Colonic mucosa (tissue), 4 donors: ENCODE data around the gene NPTX2. TPM values are rescaled to one million over a fixed set of nuclear protein-coding genes. Genes with fewer than 3 reads are reported as not detected.

Experiments
- DNase-seq: peaks from one replicate; pipeline ENCODE4 v3.0.0-alpha.2; 2020
- H3K27ac ChIP-seq: fragments of 200-600 bp; one replicate; pipeline ENCODE4 v1.8.0; 2021
- H3K27me3 ChIP-seq: fragments of 200-600 bp; one replicate; pipeline ENCODE4 v1.8.0; 2021
- H3K36me3 ChIP-seq: fragments of 200-600 bp; one replicate; pipeline ENCODE4 v1.8.0; 2021
- H3K4me1 ChIP-seq: fragments of 200-600 bp; one replicate; pipeline ENCODE4 v1.8.0; 2021; ENCODE audit warnings: mild to moderate bottlenecking
- H3K4me3 ChIP-seq: fragments of 200-600 bp; one replicate; pipeline ENCODE4 v1.8.0; 2021
- H3K9ac ChIP-seq, 2 donors: one replicate each; pipeline ENCODE4 v1.7.0; 2013; ENCODE audit warnings: control low read depth in 2 of 2, low read depth in 2 of 2, low read length in 2 of 2
- H3K9me3 ChIP-seq: fragments of 200-600 bp; one replicate; pipeline ENCODE4 v1.8.0; 2021
- intact Hi-C: fragments of 100-400 bp; cut with DNase I; formaldehyde crosslinking; loops from one replicate; pipeline ENCODE4 v1.14.1; 2022
- total RNA-seq, 2 donors: library from RNA; stranded (reverse); fragmentation: NEBNext Ultra II Directional in 1 of 2; extraction: Animal tissue kit (Norgen Biotek cat#: 25700) in 1 of 2; gene quantifications; one replicate each; pipeline ENCODE4 v1.2.1, GENCODE V29; 2021
- TF ChIP-seq, protein P1 (sequence below): fragments of 200-600 bp; IDR thresholded peaks from one replicate; pipeline ENCODE4 v1.8.0; 2022; ENCODE audit warnings: antibody characterized with exemption, mild to moderate bottlenecking
- donor health status: healthy.
- donor health status: DM: no; HTN: no; CAD: no.
- donor health status: DM: no; HTN: no; CAD: no.

NPTX2 gene
- total RNA-seq, 2 donors from 2014 or later, result 0.89 to 1.6 TPM

DNA sequence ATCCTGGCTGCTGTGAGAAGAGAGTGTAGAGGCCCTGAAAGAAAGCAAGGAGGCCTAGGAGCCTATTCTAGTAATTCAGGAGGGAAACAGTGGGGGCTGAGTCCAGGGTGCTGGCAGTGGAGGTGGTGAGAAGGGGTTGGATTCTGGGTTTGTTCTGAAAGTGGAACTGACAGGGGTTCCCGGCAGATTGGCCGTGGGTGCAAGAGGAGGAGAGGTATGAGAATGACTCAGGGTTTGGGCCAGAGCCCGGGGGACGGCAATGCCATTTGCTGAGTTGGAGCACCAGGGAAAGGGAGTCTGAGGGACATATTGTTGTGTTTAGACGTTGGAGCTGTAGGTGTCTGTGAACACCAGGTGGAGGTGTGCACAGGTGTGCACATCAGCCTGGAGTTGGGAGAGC lies 38.5 kb downstream of the NPTX2 start:
- no peaks in the 10 kb centered on the region for H3K36me3 ChIP-seq
- H3K4me1 ChIP-seq, result no peaks in the 10 kb centered on the region
- no peak overlapping the region for H3K9ac ChIP-seq
- H3K27me3 ChIP-seq, result no peaks in the 10 kb centered on the region
- H3K4me3 ChIP-seq, result no peak overlapping the region
- no peak for DNase-seq
- no peaks in the 10 kb centered on the region for H3K9me3 ChIP-seq
- no peak overlapping the region for H3K27ac ChIP-seq
- TF ChIP-seq, protein P1, sequence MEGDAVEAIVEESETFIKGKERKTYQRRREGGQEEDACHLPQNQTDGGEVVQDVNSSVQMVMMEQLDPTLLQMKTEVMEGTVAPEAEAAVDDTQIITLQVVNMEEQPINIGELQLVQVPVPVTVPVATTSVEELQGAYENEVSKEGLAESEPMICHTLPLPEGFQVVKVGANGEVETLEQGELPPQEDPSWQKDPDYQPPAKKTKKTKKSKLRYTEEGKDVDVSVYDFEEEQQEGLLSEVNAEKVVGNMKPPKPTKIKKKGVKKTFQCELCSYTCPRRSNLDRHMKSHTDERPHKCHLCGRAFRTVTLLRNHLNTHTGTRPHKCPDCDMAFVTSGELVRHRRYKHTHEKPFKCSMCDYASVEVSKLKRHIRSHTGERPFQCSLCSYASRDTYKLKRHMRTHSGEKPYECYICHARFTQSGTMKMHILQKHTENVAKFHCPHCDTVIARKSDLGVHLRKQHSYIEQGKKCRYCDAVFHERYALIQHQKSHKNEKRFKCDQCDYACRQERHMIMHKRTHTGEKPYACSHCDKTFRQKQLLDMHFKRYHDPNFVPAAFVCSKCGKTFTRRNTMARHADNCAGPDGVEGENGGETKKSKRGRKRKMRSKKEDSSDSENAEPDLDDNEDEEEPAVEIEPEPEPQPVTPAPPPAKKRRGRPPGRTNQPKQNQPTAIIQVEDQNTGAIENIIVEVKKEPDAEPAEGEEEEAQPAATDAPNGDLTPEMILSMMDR, result no peak
- intact Hi-C loops, result no loop called here

DNA sequence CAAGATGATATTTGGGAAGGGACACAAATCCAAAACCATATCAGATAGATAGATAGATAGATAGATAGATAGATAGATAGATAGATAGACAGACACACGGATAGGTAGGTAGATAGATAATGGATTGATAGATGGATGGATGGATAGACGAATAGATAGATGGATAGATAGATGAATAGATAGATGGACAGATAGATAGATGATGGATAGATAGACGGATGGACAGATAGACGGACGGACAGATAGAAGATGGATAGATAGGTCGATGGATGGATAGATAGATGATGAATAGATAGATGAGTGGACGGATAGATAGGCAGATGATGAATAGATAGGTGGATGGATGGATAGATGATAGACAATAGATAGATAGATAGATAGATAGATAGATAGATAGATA lies 39.8 kb downstream of the NPTX2 start:
- H3K36me3 ChIP-seq, result no peaks in the 10 kb centered on the region
- H3K4me3 ChIP-seq, result no peak overlapping the region
- no peak for DNase-seq
- no peak overlapping the region for H3K9ac ChIP-seq
- no peaks in the 10 kb centered on the region for H3K4me1 ChIP-seq
- no peaks in the 10 kb centered on the region for H3K27me3 ChIP-seq
- no peaks in the 10 kb centered on the region for H3K9me3 ChIP-seq
- TF ChIP-seq, protein P1, result no peak
- intact Hi-C loops, result no loop called here
- no peak overlapping the region for H3K27ac ChIP-seq

DNA sequence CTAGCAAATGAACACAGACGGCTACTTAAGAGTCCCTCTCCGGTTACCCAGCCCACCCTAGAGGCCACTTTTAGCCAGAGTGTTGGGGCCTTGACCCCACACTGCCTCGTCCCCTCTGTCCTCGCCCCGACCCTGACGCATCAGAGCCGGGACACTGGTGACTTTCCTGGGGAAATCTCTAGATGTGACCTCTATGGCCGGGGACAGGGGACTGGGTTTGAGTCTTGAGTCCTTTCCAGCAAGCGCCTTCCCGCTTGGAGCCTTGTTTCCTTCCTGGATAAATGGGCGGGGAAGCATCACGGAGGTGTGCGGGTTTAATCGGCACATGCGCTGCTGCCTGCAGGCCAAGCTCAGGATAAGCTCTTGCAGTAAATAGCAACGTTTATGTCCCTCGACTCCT lies 40.7 kb downstream of the NPTX2 start:
- no peak for DNase-seq
- intact Hi-C loops, result no loop called here
- H3K4me1 ChIP-seq, result no peaks in the 10 kb centered on the region

DNA sequence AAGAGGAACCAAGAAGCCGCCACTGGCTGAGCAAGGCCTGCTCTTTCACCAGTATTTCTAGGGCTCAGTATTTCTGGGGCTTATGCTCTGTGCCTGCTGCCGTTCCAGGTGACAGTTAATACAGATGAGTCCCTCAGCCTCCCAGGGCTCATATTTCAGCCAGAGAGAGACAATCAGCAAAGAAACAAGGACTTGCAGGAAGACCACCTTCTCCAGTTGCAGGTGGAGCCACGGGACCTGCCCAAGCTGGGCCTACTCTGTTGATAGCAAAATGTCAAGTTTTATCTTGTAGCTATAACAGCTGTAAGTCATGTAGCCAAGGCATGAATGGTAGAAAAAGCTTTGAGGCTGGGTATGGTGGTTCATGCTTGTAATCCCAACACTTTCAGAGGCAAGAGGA lies 42.7 kb downstream of the NPTX2 start:
- no peak overlapping the region for H3K4me3 ChIP-seq
- intact Hi-C loops, result no loop called here
- no peaks in the 10 kb centered on the region for H3K4me1 ChIP-seq
- no peaks in the 10 kb centered on the region for H3K36me3 ChIP-seq
- H3K27me3 ChIP-seq, result no peaks in the 10 kb centered on the region
- TF ChIP-seq, protein P1, result no peak
- DNase-seq, result no peak
- no peak overlapping the region for H3K9ac ChIP-seq
- H3K9me3 ChIP-seq, result no peaks in the 10 kb centered on the region
- no peak overlapping the region for H3K27ac ChIP-seq

More for the DNA sequence above, 40.7 kb downstream of the NPTX2 start:
- H3K27me3 ChIP-seq, result no peaks in the 10 kb centered on the region
- H3K27ac ChIP-seq, result no peak overlapping the region
- H3K9me3 ChIP-seq, result no peaks in the 10 kb centered on the region
- H3K9ac ChIP-seq, result no peak overlapping the region
- TF ChIP-seq, protein P1, result no peak
- no peak overlapping the region for H3K4me3 ChIP-seq
- no peaks in the 10 kb centered on the region for H3K36me3 ChIP-seq

DNA sequence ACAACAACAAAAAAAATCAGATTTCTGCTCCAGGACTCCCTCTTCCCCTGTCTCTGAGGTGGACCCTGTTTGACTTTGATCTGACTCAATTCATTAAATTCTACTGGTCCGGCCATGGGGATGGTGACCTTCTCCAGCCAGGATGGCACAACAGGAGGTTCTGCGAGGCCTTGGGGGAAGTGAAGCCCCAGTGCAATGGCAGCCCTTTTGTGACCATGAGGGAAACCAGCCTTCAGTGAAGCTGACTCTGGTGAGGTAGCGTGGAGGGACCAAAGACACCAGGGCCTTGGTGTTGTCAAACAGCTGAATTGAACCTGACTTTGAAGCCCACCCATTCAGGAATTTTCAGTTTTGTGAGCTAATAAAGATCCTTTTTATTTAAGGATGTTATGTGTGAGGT lies 44.5 kb downstream of the NPTX2 start:
- intact Hi-C loops, result no loop called here
- TF ChIP-seq, protein P1, result no peak
- Histone ChIP-seq H3K9me3 (no peaks in the 10 kb centered on the region), H3K36me3 (no peaks in the 10 kb centered on the region), H3K27ac (no peak overlapping the region), H3K9ac (no peak overlapping the region), H3K27me3 (no peaks in the 10 kb centered on the region), H3K4me1 (no peaks in the 10 kb centered on the region), H3K4me3 (no peak overlapping the region)
- no peak for DNase-seq

DNA sequence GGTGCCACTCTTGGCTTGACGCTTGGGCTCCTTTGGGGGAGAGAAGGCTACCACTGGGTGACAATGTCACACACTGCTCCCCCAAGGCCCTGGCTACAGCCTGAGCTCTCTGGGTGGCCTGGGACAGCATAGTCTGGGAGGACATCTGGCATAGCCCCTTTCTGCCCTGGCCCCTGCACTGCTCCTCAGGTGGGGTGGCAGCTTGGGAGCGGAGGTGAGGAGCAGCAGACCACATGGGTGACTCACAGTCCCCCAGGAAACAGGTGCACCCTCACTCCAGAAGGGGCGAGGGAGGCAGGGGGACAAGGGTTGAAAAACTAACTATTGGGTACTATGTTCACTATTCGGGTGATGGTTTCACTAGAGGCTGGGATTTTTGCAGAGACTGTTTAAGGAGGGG lies 45.2 kb downstream of the NPTX2 start:
- TF ChIP-seq, protein P1, result no peak
- Histone ChIP-seq H3K27ac (no peak overlapping the region), H3K9me3 (no peaks in the 10 kb centered on the region), H3K9ac (no peak overlapping the region), H3K4me1 (no peaks in the 10 kb centered on the region), H3K27me3 (no peaks in the 10 kb centered on the region), H3K4me3 (no peak overlapping the region), H3K36me3 (no peaks in the 10 kb centered on the region)
- DNase-seq, result no peak
- intact Hi-C loops, result no loop called here
